Measurements from ENCODE around the gene SYT7. TPM values are rescaled to one million over a fixed set of nuclear protein-coding genes. Genes with fewer than 3 reads are reported as not detected.

The SYT7 gene
- total and polyA plus RNA-seq, 4 donors = 2.1 to 114 (median 30.8) TPM

DNA sequence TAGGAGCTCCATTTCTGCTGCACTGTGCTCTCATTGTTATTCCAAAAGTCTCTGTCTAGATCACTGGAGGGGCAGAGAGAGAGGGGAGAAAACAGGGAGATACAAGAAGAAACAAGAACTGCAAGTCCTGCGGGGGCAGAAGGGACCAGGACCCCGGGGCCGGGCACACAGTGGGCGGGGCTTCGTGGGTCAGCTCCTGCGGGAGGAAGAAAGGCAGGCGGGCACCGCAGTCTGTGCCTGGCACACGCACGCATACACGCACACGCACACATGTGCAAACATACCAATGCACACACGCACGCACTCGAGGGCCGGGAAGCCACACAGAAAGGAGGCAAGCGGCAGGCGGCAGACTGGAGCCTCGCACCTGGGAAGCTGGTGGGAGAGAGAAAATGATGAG is 33.6 kb downstream of the SYT7 start:
- Histone ChIP-seq H3K9ac (ENCODE audit: low read depth in 1 of 2, low read length in 2 of 2) (no peak overlapping the region), H3K4me3 (ENCODE audit: low read depth in 1 of 3, low read length in 3 of 3) (no peak overlapping the region), H3K4me1 (ENCODE audit: control insufficient read depth in 4 of 4, insufficient read depth in 4 of 4, low read length in 3 of 4) (peaks cover 5 to 10% (median 7%) of the 10 kb centered on the region in 4 donors), H3K9me3 (ENCODE audit: control insufficient read depth in 4 of 4, low read length in 3 of 4) (no peaks in the 10 kb centered on the region), H3K27me3 (ENCODE audit: control insufficient read depth in 4 of 4, insufficient read depth in 4 of 4, low read length in 3 of 4) (no peaks in the 10 kb centered on the region), H3K36me3 (ENCODE audit: control insufficient read depth in 4 of 4, insufficient read depth in 3 of 4, low read depth in 1 of 4, low read length in 3 of 4) (no peaks in the 10 kb centered on the region), H3K27ac (ENCODE audit: low read depth in 1 of 2, low read length in 2 of 2) (no peak overlapping the region)
- 89% methylated on average over 19 of the region's 19 CpGs for WGBS
- TF ChIP-seq EGR1 (IDR thresholded peaks at IDR 0.05; ENCODE audit: low read depth in 2 of 2) (no peak), TAF1 (conservative IDR thresholded peaks at IDR 0.05) (no peak), JUND (IDR thresholded peaks at IDR 0.05) (no peak), YY1 (IDR thresholded peaks at IDR 0.05) (no peak), HNF4G (IDR thresholded peaks at IDR 0.05) (no peak), HNF4A (conservative IDR thresholded peaks at IDR 0.05) (no peak), FOXA2 (IDR thresholded peaks at IDR 0.05) (no peak), FOXA1 (IDR thresholded peaks at IDR 0.05) (no peak), GABPA (IDR thresholded peaks at IDR 0.05 in 1 of 2, conservative IDR thresholded peaks at IDR 0.05 in 1 of 2) (no peak), SP1 (IDR thresholded peaks at IDR 0.05) (no peak)
- TF ChIP-seq, protein P1, sequence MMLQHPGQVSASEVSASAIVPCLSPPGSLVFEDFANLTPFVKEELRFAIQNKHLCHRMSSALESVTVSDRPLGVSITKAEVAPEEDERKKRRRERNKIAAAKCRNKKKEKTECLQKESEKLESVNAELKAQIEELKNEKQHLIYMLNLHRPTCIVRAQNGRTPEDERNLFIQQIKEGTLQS (IDR thresholded peaks at IDR 0.05) = no peak
- TF ChIP-seq, protein P2, sequence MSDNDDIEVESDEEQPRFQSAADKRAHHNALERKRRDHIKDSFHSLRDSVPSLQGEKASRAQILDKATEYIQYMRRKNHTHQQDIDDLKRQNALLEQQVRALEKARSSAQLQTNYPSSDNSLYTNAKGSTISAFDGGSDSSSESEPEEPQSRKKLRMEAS (IDR thresholded peaks at IDR 0.05) = no peak
- TF ChIP-seq, protein P3, sequence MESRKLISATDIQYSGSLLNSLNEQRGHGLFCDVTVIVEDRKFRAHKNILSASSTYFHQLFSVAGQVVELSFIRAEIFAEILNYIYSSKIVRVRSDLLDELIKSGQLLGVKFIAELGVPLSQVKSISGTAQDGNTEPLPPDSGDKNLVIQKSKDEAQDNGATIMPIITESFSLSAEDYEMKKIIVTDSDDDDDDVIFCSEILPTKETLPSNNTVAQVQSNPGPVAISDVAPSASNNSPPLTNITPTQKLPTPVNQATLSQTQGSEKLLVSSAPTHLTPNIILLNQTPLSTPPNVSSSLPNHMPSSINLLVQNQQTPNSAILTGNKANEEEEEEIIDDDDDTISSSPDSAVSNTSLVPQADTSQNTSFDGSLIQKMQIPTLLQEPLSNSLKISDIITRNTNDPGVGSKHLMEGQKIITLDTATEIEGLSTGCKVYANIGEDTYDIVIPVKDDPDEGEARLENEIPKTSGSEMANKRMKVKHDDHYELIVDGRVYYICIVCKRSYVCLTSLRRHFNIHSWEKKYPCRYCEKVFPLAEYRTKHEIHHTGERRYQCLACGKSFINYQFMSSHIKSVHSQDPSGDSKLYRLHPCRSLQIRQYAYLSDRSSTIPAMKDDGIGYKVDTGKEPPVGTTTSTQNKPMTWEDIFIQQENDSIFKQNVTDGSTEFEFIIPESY (IDR thresholded peaks at IDR 0.05) = no peak
- TF ChIP-seq, protein P4, sequence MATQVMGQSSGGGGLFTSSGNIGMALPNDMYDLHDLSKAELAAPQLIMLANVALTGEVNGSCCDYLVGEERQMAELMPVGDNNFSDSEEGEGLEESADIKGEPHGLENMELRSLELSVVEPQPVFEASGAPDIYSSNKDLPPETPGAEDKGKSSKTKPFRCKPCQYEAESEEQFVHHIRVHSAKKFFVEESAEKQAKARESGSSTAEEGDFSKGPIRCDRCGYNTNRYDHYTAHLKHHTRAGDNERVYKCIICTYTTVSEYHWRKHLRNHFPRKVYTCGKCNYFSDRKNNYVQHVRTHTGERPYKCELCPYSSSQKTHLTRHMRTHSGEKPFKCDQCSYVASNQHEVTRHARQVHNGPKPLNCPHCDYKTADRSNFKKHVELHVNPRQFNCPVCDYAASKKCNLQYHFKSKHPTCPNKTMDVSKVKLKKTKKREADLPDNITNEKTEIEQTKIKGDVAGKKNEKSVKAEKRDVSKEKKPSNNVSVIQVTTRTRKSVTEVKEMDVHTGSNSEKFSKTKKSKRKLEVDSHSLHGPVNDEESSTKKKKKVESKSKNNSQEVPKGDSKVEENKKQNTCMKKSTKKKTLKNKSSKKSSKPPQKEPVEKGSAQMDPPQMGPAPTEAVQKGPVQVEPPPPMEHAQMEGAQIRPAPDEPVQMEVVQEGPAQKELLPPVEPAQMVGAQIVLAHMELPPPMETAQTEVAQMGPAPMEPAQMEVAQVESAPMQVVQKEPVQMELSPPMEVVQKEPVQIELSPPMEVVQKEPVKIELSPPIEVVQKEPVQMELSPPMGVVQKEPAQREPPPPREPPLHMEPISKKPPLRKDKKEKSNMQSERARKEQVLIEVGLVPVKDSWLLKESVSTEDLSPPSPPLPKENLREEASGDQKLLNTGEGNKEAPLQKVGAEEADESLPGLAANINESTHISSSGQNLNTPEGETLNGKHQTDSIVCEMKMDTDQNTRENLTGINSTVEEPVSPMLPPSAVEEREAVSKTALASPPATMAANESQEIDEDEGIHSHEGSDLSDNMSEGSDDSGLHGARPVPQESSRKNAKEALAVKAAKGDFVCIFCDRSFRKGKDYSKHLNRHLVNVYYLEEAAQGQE (IDR thresholded peaks at IDR 0.05) = no peak
- TF ChIP-seq, protein P5, sequence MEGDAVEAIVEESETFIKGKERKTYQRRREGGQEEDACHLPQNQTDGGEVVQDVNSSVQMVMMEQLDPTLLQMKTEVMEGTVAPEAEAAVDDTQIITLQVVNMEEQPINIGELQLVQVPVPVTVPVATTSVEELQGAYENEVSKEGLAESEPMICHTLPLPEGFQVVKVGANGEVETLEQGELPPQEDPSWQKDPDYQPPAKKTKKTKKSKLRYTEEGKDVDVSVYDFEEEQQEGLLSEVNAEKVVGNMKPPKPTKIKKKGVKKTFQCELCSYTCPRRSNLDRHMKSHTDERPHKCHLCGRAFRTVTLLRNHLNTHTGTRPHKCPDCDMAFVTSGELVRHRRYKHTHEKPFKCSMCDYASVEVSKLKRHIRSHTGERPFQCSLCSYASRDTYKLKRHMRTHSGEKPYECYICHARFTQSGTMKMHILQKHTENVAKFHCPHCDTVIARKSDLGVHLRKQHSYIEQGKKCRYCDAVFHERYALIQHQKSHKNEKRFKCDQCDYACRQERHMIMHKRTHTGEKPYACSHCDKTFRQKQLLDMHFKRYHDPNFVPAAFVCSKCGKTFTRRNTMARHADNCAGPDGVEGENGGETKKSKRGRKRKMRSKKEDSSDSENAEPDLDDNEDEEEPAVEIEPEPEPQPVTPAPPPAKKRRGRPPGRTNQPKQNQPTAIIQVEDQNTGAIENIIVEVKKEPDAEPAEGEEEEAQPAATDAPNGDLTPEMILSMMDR (IDR thresholded peaks at IDR 0.05; ENCODE audit: low read depth, low read length, missing input control) = no peak
- no peak for DNase-seq (ENCODE audit: low spot score)

DNA sequence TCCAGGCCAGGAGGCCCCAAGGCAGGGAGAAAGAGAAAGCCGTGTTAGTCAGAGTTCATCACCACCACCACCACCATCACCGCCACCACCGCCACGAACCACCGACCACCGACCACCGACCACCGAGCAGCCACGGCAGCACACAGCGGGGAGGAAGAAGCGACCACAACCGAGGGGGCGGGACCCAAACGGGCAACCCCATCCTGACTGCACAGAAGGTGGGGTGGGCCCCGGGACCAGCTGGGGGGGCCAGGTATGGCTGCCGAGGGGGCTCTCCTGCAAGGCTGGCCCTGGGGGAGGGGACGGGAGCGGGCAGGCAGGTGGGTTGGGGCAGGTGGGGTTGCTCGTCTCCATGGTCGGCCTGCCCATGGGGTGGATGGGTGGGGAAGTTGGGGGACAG is 34.2 kb downstream of the SYT7 start:
- H3K9me3 ChIP-seq (ENCODE audit: control insufficient read depth in 4 of 4, low read length in 3 of 4) = no peaks in the 10 kb centered on the region
- H3K36me3 ChIP-seq (ENCODE audit: control insufficient read depth in 4 of 4, insufficient read depth in 3 of 4, low read depth in 1 of 4, low read length in 3 of 4) = no peaks in the 10 kb centered on the region
- no peak for DNase-seq (ENCODE audit: low spot score)
- H3K4me1 ChIP-seq (ENCODE audit: control insufficient read depth in 4 of 4, insufficient read depth in 4 of 4, low read length in 3 of 4) = peaks cover 5 to 10% (median 7%) of the 10 kb centered on the region in 4 donors
- 74% methylated on average over 20 of the region's 20 CpGs for WGBS
- no peak overlapping the region for H3K9ac ChIP-seq (ENCODE audit: low read depth in 1 of 2, low read length in 2 of 2)
- H3K4me3 ChIP-seq (ENCODE audit: low read depth in 1 of 3, low read length in 3 of 3) = no peak overlapping the region
- H3K27ac ChIP-seq (ENCODE audit: low read depth in 1 of 2, low read length in 2 of 2) = no peak overlapping the region
- no peaks in the 10 kb centered on the region for H3K27me3 ChIP-seq (ENCODE audit: control insufficient read depth in 4 of 4, insufficient read depth in 4 of 4, low read length in 3 of 4)
- TF ChIP-seq, protein P1 (IDR thresholded peaks at IDR 0.05) = no peak
- TF ChIP-seq, protein P3 (IDR thresholded peaks at IDR 0.05) = no peak
- TF ChIP-seq EGR1 (IDR thresholded peaks at IDR 0.05; ENCODE audit: low read depth in 2 of 2) = no peak
- TF ChIP-seq FOXA1 (IDR thresholded peaks at IDR 0.05) = no peak
- TF ChIP-seq HNF4G (IDR thresholded peaks at IDR 0.05) = no peak
- no peak for TF ChIP-seq GABPA (IDR thresholded peaks at IDR 0.05 in 1 of 2, conservative IDR thresholded peaks at IDR 0.05 in 1 of 2)
- no peak for TF ChIP-seq FOXA2 (IDR thresholded peaks at IDR 0.05)
- TF ChIP-seq, protein P5 (IDR thresholded peaks at IDR 0.05; ENCODE audit: low read depth, low read length, missing input control) = no peak
- TF ChIP-seq TAF1 (conservative IDR thresholded peaks at IDR 0.05) = no peak
- no peak for TF ChIP-seq RAD21 (IDR thresholded peaks at IDR 0.05)
- TF ChIP-seq, protein P2 (IDR thresholded peaks at IDR 0.05) = no peak
- TF ChIP-seq HNF4A (conservative IDR thresholded peaks at IDR 0.05) = no peak
- no peak for TF ChIP-seq JUND (IDR thresholded peaks at IDR 0.05)
- no peak for TF ChIP-seq NR2F2 (IDR thresholded peaks at IDR 0.05)

All from liver (tissue), 9 donors.